OCI-LY7 (cell line): ENCODE data around the gene SLC27A1.

Source experiments
- EZH2phosphoT487 ChIP-seq: fragments of 200-600 bp; sonication (generic); IDR thresholded peaks from 2 replicates; pipeline ENCODE4 v1.6.1; 2018; ENCODE audit warnings: low read depth, borderline replicate concordance, mild to moderate bottlenecking, mixed run types, antibody characterized with exemption, low read length, moderate library complexity, mixed read lengths
- TF ChIP-seq, protein P1 (sequence below): fragments of 200-600 bp; sonication (generic); conservative IDR thresholded peaks from 2 replicates; pipeline ENCODE4 v1.5.1; 2014; ENCODE audit warnings: mild to moderate bottlenecking, antibody characterized with exemption, low read length, moderate library complexity, mixed read lengths

DNA sequence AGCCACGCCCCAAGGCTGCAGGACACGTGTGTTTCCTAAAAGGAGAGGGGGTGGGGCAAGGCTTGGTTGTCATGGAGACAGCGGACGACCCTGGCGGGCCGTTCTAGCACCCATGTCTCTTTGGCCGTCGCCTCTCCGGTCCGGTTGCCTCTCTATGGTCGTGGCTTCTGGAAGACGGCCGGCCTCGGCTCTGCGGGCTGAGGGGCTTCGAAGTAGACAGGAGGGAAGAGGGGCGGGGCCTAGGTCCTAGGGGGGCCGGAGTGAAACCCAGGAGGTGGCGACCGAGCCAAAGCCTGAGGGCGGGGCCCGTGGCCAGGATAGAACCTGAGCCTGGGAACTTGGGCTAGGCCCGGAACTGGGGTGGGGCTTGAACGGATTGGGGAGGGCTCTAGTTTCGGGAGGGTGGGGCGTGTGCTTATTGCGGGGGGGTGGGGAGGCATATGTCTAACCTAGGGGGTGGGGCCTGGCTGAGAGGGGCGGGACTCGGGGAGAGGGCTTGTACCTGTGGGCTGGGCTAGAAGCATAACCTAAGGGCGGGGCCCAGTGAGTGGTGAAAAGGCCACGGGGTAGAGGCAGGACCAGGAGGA lies 750 bp upstream of the SLC27A1 start:
- TF ChIP-seq, protein P1, sequence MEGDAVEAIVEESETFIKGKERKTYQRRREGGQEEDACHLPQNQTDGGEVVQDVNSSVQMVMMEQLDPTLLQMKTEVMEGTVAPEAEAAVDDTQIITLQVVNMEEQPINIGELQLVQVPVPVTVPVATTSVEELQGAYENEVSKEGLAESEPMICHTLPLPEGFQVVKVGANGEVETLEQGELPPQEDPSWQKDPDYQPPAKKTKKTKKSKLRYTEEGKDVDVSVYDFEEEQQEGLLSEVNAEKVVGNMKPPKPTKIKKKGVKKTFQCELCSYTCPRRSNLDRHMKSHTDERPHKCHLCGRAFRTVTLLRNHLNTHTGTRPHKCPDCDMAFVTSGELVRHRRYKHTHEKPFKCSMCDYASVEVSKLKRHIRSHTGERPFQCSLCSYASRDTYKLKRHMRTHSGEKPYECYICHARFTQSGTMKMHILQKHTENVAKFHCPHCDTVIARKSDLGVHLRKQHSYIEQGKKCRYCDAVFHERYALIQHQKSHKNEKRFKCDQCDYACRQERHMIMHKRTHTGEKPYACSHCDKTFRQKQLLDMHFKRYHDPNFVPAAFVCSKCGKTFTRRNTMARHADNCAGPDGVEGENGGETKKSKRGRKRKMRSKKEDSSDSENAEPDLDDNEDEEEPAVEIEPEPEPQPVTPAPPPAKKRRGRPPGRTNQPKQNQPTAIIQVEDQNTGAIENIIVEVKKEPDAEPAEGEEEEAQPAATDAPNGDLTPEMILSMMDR = no peak
- TF ChIP-seq EZH2phosphoT487 = no peak
